GM23248 (cell line): ENCODE data around the gene SMIM22. TPM values are rescaled to one million over a fixed set of nuclear protein-coding genes. Genes with fewer than 3 reads are reported as not detected.

Experiments
- DNase-seq: peaks from one replicate; pipeline ENCODE4 v3.0.0-alpha.2; 2015
- H2AFZ ChIP-seq: fragments of 200-600 bp; sonication (generic); 2 replicates; pipeline ENCODE4 v1.6.1; 2016; ENCODE audit warnings: antibody characterized with exemption
- H3F3A ChIP-seq: fragments of 200-600 bp; sonication (generic); 2 replicates; pipeline ENCODE4 v1.6.1; 2016; ENCODE audit warnings: mild to moderate bottlenecking, antibody characterized with exemption, mixed run types; ENCODE audit not compliant: insufficient read depth
- H3K27ac ChIP-seq: fragments of 200-600 bp; sonication (generic); 2 replicates; pipeline ENCODE4 v1.5.1; 2016; ENCODE audit warnings: mild to moderate bottlenecking
- H3K27me3 ChIP-seq: fragments of 200-600 bp; sonication (generic); replicated peaks from 2 replicates; pipeline ENCODE4 v1.6.1; 2016; ENCODE audit warnings: mild to moderate bottlenecking; ENCODE audit not compliant: insufficient read depth
- H3K36me3 ChIP-seq: fragments of 200-600 bp; sonication (generic); 2 replicates; pipeline ENCODE4 v1.6.1; 2016; ENCODE audit warnings: low read depth, mild to moderate bottlenecking
- H3K4me1 ChIP-seq: fragments of 200-600 bp; sonication (generic); 2 replicates; pipeline ENCODE4 v1.6.1; 2016; ENCODE audit warnings: mild to moderate bottlenecking; ENCODE audit not compliant: insufficient read depth
- H3K4me2 ChIP-seq: fragments of 200-600 bp; sonication (generic); one replicate; pipeline ENCODE4 v1.6.1; 2016; ENCODE audit warnings: mild to moderate bottlenecking; ENCODE audit not compliant: unreplicated experiment
- H3K4me3 ChIP-seq: fragments of 200-600 bp; sonication (generic); 2 replicates; pipeline ENCODE4 v1.5.1; 2016; ENCODE audit warnings: mild to moderate bottlenecking
- H3K79me2 ChIP-seq: fragments of 200-600 bp; sonication (generic); 2 replicates; pipeline ENCODE4 v1.6.1; 2016; ENCODE audit warnings: mild to moderate bottlenecking; ENCODE audit not compliant: insufficient read depth
- H3K9ac ChIP-seq: fragments of 200-600 bp; sonication (generic); 2 replicates; pipeline ENCODE4 v1.6.1; 2016; ENCODE audit warnings: mild to moderate bottlenecking
- H3K9me2 ChIP-seq: fragments of 200-600 bp; sonication (generic); 2 replicates; pipeline ENCODE4 v1.6.1; 2016; ENCODE audit warnings: mixed run types, mild to moderate bottlenecking, moderate library complexity; ENCODE audit not compliant: insufficient read depth
- H3K9me3 ChIP-seq: fragments of 200-600 bp; sonication (generic); one replicate; pipeline ENCODE4 v1.6.1; 2017; ENCODE audit warnings: low read depth
- H4K20me1 ChIP-seq: fragments of 200-600 bp; sonication (generic); 2 replicates; pipeline ENCODE4 v1.6.0; 2016; ENCODE audit not compliant: insufficient read depth
- EZH2 ChIP-seq: fragments of 200-600 bp; sonication (generic); IDR thresholded peaks from 2 replicates; pipeline ENCODE4 v1.6.1; 2018; ENCODE audit warnings: antibody characterized with exemption, mild to moderate bottlenecking; ENCODE audit not compliant: insufficient read depth, poor library complexity, severe bottlenecking
- EZH2phosphoT487 ChIP-seq: fragments of 200-600 bp; sonication (generic); IDR thresholded peaks from 2 replicates; pipeline ENCODE4 v1.6.1; 2018; ENCODE audit warnings: antibody characterized with exemption, moderate library complexity, mild to moderate bottlenecking, low read depth; ENCODE audit not compliant: insufficient read depth
- WGBS, 2 experiments: methylation state at CpG; one replicate each; pipeline ENCODE4 v1.1.6; 2015 to 2017; ENCODE audit warnings: low lambda C conversion rate in 2 of 2, low coverage in 1 of 2; ENCODE audit errors: missing lambda C conversion rate in 2 of 2; 5-methylcytosine and 5-hydroxymethylcytosine counted together
- in situ Hi-C: fragments of 300-500 bp; cut with MboI; formaldehyde crosslinking; loops from 2 replicates; pipeline ENCODE4 v1.15.0; 2020
- polyA plus RNA-seq: library from polyadenylated mRNA; unstranded; fragments of >200 nt; fragmentation: Nextera tagmentation; extraction: Ambion mirVana; gene quantifications from 2 replicates; pipeline ENCODE4 v1.2.1, GENCODE V29; 2016
- total RNA-seq: library from RNA; depleted of rRNA; stranded (reverse); fragments of >200 nt; shearing (Covaris generic); gene quantifications from 2 replicates; pipeline ENCODE4 v1.2.3, GENCODE V29; 2014

SMIM22 gene
- total and polyA plus RNA-seq, 2 experiments from 2014 or later: not detected

- Histone ChIP-seq H3F3A (peaks cover 8% of the 10 kb centered on the region; the same call in 1 of the 2 replicates), H3K27ac (no peak overlapping the region), H2AFZ (no peak overlapping the region), H3K36me3 (no peaks in the 10 kb centered on the region), H3K4me2 (no peak overlapping the region), H3K4me3 (no peak overlapping the region), H3K4me1 (no peaks in the 10 kb centered on the region), H4K20me1 (no peaks in the 10 kb centered on the region), H3K27me3 (no peaks in the 10 kb centered on the region), H3K9me3 (no peaks in the 10 kb centered on the region), H3K79me2 (no peaks in the 10 kb centered on the region), H3K9ac (no peak overlapping the region), H3K9me2 (no peaks in the 10 kb centered on the region)
- DNase-seq: no peak
- no peak for TF ChIP-seq EZH2
- TF ChIP-seq EZH2phosphoT487: no peak
- in situ Hi-C loops: no loop called here
- 66 to 69% methylated on average over 5 of the region's 5 CpGs for WGBS, 2 experiments
These were observed 22.8 kb upstream of the SMIM22 start for GRCh38 chr16:4772351-4772750.

DNA sequence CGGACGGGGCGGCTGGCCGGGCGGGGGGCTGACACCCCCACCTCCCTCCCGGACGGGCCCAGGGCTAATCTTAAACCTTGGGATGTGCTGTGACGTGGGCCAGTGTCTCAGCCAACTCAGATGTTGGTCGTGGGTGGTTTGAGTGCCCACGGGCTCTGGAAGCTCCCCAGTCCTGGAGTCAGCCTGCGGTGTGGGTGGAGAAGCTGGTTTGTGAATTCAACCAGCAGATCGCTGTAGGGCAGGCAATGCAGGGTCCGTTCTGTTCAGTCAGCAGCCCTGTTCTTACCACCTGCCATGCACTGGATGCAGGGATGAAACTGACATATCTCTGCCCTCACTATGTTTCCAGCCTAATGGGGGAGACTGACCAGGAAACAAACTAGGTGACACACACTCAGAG lies 20.2 kb upstream of the SMIM22 start:
- H3K27ac ChIP-seq: no peak overlapping the region
- H3K9me3 ChIP-seq: no peaks in the 10 kb centered on the region
- H3K4me2 ChIP-seq: no peak overlapping the region
- WGBS, 2 experiments: 70 to 80% methylated on average over 4 to 8 of the region's 13 CpGs
- H4K20me1 ChIP-seq: no peaks in the 10 kb centered on the region
- no peak for TF ChIP-seq EZH2phosphoT487
- TF ChIP-seq EZH2: no peak
- no peaks in the 10 kb centered on the region for H3K9me2 ChIP-seq
- no peak overlapping the region for H3K9ac ChIP-seq
- no peaks in the 10 kb centered on the region for H3K36me3 ChIP-seq
- DNase-seq: no peak
- H3F3A ChIP-seq: no peaks in the 10 kb centered on the region
- no peaks in the 10 kb centered on the region for H3K27me3 ChIP-seq
- no peaks in the 10 kb centered on the region for H3K4me1 ChIP-seq
- in situ Hi-C loops: no loop called here
- H3K79me2 ChIP-seq: no peaks in the 10 kb centered on the region
- no peak overlapping the region for H2AFZ ChIP-seq
- no peak overlapping the region for H3K4me3 ChIP-seq

DNA sequence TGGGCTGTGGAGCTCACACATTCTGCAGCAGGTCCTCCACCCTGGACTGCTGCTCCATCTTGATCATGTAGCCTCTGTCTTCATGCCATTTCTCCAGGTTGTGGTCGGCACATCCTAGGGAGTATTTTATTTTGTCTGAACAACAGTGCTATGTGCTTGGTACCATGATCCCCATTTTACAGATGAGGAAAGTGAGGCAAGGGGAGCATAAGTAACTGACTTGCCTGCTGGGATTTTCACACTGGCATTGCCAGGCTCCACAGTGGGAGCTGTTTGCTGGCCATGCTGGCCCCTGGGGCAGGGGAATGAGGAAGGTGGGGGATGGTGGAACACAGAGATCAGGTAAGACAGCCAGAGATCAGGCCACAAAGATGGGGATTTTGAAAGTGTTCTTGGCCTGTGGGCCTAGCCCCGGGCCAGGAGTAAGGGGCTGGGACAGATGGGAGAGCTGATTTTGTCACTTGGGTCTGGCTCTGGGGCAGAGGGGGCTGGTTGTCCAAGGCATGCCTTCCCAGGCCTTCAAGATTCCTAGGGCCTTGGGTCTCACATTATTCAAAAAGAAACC lies 18.9 kb upstream of the SMIM22 start:
- TF ChIP-seq EZH2phosphoT487 (no peak), EZH2 (no peak)
- H3K36me3 ChIP-seq: no peaks in the 10 kb centered on the region
- H3K4me2 ChIP-seq: no peak overlapping the region
- H3F3A ChIP-seq: no peaks in the 10 kb centered on the region
- H3K4me1 ChIP-seq: no peaks in the 10 kb centered on the region
- DNase-seq: no peak
- H3K27me3 ChIP-seq: no peaks in the 10 kb centered on the region
- no peaks in the 10 kb centered on the region for H3K9me3 ChIP-seq
- no peaks in the 10 kb centered on the region for H4K20me1 ChIP-seq
- no peak overlapping the region for H2AFZ ChIP-seq
- no peak overlapping the region for H3K9ac ChIP-seq
- no peaks in the 10 kb centered on the region for H3K79me2 ChIP-seq
- H3K27ac ChIP-seq: no peak overlapping the region
- WGBS, 2 experiments: 74 to 78% methylated on average over 2 of the region's 2 CpGs
- H3K4me3 ChIP-seq: no peak overlapping the region
- in situ Hi-C loops: no loop called here
- no peaks in the 10 kb centered on the region for H3K9me2 ChIP-seq

- in situ Hi-C loops: no loop called here
- Histone ChIP-seq H3K4me2 (no peak overlapping the region), H3K9me3 (no peaks in the 10 kb centered on the region), H3K79me2 (no peaks in the 10 kb centered on the region), H3F3A (no peaks in the 10 kb centered on the region), H3K9me2 (no peaks in the 10 kb centered on the region), H3K9ac (no peak overlapping the region), H3K27ac (no peak overlapping the region), H3K4me1 (no peaks in the 10 kb centered on the region), H4K20me1 (no peaks in the 10 kb centered on the region), H3K27me3 (no peaks in the 10 kb centered on the region), H2AFZ (no peak overlapping the region), H3K36me3 (no peaks in the 10 kb centered on the region), H3K4me3 (no peak overlapping the region)
- DNase-seq: no peak
- TF ChIP-seq EZH2 (no peak), EZH2phosphoT487 (no peak)
- WGBS, 2 experiments: 70 to 76% methylated on average over 17 of the region's 17 CpGs
These were observed 17.7 kb upstream of the SMIM22 start for GRCh38 chr16:4777339-4778049.
